Esophagus (tissue), 2 donors: ENCODE results near the gene YAP1. TPM values are rescaled to one million over a fixed set of nuclear protein-coding genes. Genes with fewer than 3 reads are reported as not detected.
"Not testable (repeated sequence)": the region's sequence is repeated elsewhere in the genome, so short reads cannot be mapped to it uniquely, and the experiment has no call there.

Source experiments
- H3K27ac ChIP-seq, 2 donors: one replicate each; pipeline ENCODE4 v1.5.1; 2013; ENCODE audit warnings: low read depth in 2 of 2, mild to moderate bottlenecking in 2 of 2, inconsistent platforms in 1 of 2, low read length in 1 of 2, moderate library complexity in 1 of 2
- H3K27me3 ChIP-seq, 2 donors: one replicate each; pipeline ENCODE4 v1.6.1; 2013; ENCODE audit warnings: low read length in 2 of 2, control low read depth in 1 of 2, mild to moderate bottlenecking in 1 of 2; ENCODE audit not compliant: insufficient read depth in 2 of 2, control insufficient read depth in 1 of 2
- H3K36me3 ChIP-seq, 2 donors: one replicate each; pipeline ENCODE4 v1.6.1; 2013; ENCODE audit warnings: low read length in 1 of 2; ENCODE audit not compliant: control insufficient read depth in 2 of 2, insufficient read depth in 2 of 2
- H3K4me1 ChIP-seq, 2 donors: one replicate each; pipeline ENCODE4 v1.6.1; 2013; ENCODE audit warnings: low read length in 1 of 2; ENCODE audit not compliant: control insufficient read depth in 2 of 2, insufficient read depth in 2 of 2
- H3K4me3 ChIP-seq, 2 donors: one replicate each; pipeline ENCODE4 v1.5.1; 2013; ENCODE audit warnings: low read length in 2 of 2, mild to moderate bottlenecking in 2 of 2, low read depth in 1 of 2, moderate library complexity in 1 of 2
- H3K9me3 ChIP-seq, 2 donors: one replicate each; pipeline ENCODE4 v1.6.1; 2013; ENCODE audit warnings: mild to moderate bottlenecking in 2 of 2, low read depth in 1 of 2, low read length in 1 of 2, moderate library complexity in 1 of 2; ENCODE audit not compliant: control insufficient read depth in 2 of 2, insufficient read depth in 1 of 2
- WGBS, 2 donors: extraction: QIAGEN DNeasy Blood & Tissue Kit; methylation state at CpG; one replicate each; pipeline ENCODE4 v1.1.7; 2013; 5-methylcytosine and 5-hydroxymethylcytosine counted together
- polyA plus RNA-seq, 2 donors: library from polyadenylated mRNA; stranded (reverse); fragments of 200-250 nt; gene quantifications; one replicate each; pipeline ENCODE4 v1.2.3, GENCODE V29; 2013
- donor health status: healthy with polysubstance abuse.
- donor health status: Bipolar disorder and iron deficiency.

The YAP1 gene
- polyA plus RNA-seq, 2 donors, result 30.6 to 39.5 TPM

DNA sequence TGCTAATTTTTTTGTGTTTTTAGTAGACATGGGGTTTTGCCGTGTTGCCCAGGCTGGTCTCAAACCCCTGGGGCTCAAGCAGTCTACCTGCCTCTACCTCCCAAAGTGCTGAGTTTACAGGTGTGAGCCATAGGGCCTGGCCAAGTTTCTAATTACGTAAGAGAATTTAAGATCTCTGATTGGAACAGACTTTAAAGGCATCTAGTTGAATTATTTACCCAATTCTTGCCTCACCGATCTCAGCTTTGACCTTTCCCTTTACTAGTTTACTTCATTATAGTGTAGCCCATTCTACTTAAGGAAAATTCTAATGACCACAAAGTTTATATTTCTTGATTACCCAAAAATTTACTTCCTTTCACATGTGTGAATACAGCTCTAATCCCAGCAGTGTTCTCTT is 81.6 kb downstream of the YAP1 start:
- Histone ChIP-seq H3K36me3 (no peaks in the 10 kb centered on the region), H3K4me3 (no peak overlapping the region), H3K27ac (no peak overlapping the region), H3K27me3 (no peaks in the 10 kb centered on the region), H3K9me3 (no peaks in the 10 kb centered on the region), H3K4me1 (no peaks in the 10 kb centered on the region)
- WGBS, 2 donors, result 61 to 68% methylated on average over 3 of the region's 3 CpGs

DNA sequence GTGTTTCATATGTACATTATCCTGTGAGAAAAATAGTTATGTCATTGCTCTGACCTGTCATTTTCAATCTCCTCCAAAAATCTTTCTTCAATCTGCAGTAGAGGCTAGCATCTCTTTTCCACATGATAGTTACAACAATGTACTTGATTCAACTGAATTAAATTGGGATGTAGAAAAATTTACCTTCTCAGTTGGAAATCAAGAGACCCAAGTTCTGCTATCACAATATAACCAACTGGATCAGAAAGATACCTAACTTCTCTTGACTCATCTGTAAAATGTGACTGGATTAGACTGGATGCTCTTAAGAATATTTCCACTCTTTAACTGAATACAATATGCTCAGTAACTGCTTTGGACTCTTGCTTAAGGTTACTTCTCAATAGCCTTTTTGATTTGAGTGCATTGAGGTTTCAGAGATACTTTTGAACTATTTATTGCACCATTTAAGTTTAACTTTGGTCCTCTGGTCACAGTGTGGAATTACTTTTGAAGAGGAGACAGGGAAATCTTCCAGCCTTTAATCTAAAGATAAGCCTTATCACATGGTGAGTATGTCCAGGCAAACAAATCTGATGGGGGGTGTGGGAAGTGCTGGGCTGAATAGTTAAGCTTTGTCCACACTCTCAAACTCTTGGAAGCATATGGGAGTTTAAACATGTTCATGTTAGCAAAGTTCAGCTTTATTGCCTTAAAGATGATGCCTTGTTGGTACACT is 82.3 kb downstream of the YAP1 start:
- Histone ChIP-seq H3K27me3 (no peaks in the 10 kb centered on the region), H3K4me1 (no peaks in the 10 kb centered on the region), H3K27ac (no peak overlapping the region), H3K9me3 (no peaks in the 10 kb centered on the region), H3K4me3 (no peak overlapping the region), H3K36me3 (no peaks in the 10 kb centered on the region)

DNA sequence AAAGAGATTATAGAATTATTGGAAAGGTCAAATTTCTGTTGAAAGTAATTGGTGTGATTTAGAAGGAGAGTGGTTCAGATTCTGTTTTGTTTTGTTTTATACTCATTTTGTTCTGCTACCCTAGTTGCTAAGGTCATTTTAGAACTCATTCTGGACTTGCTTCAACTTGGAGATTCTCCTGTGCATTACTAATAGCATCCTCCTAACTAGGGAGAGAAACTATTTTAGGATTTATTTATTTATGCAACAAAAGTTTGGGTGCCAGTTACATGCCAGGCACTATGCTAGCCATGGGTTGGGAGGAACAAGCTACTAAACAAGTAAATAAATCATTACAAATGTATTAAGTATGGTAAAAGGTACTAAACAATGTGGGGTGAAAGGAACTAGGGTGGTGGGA is 84.0 kb downstream of the YAP1 start:
- Histone ChIP-seq H3K27ac (no peak overlapping the region), H3K27me3 (no peaks in the 10 kb centered on the region), H3K4me3 (no peak overlapping the region), H3K36me3 (no peaks in the 10 kb centered on the region), H3K4me1 (no peaks in the 10 kb centered on the region), H3K9me3 (no peaks in the 10 kb centered on the region)

DNA sequence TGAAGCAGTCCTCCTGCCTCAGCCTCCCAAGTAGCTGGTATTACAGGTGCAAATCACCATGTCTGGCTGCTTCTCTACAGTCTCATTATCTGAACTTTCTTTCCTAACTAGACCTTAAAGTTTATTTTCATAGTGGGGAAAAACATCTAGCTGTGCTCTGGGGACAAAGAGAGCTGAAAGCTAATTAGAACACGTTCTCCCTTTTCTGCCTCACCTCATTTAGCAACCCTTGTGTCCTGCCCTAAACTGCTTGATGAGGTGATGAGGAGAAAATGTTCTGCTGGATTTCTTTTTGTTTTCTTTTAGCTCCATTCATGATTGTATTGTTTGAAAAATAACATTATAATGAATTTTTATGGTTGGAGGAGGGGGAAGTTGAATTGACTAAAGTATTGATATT is 84.7 kb downstream of the YAP1 start:
- no peaks in the 10 kb centered on the region for H3K36me3 ChIP-seq
- no peaks in the 10 kb centered on the region for H3K4me1 ChIP-seq
- 74 to 80% methylated on average over 1 of the region's 1 CpG for WGBS, 2 donors
- no peaks in the 10 kb centered on the region for H3K27me3 ChIP-seq
- no peaks in the 10 kb centered on the region for H3K9me3 ChIP-seq
- H3K27ac ChIP-seq, result no peak overlapping the region
- no peak overlapping the region for H3K4me3 ChIP-seq

DNA sequence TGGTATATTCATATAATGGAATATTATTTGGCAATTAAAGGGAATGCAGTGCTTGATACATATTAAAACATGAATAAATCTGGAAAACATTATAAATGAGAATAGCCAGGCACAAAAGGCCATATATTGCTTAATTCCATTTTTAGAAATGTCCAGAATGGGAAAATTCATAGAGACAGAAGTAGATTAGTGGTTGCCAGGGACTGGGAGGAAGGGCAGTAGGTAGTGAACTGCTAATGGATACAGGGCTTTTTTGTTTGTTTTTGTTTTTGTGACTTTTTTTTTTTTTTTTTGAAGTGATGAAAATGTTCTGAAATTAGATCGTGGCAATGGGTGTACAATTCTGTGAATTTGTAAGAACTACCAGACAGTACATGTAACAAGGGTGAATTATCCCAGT is 86.1 kb downstream of the YAP1 start:
- no peak overlapping the region for H3K4me3 ChIP-seq
- WGBS, 2 donors, result 82 to 85% methylated on average over 1 of the region's 1 CpG
- no peaks in the 10 kb centered on the region for H3K27me3 ChIP-seq
- H3K9me3 ChIP-seq, result no peaks in the 10 kb centered on the region
- no peaks in the 10 kb centered on the region for H3K36me3 ChIP-seq
- H3K4me1 ChIP-seq, result no peaks in the 10 kb centered on the region
- no peak overlapping the region for H3K27ac ChIP-seq

DNA sequence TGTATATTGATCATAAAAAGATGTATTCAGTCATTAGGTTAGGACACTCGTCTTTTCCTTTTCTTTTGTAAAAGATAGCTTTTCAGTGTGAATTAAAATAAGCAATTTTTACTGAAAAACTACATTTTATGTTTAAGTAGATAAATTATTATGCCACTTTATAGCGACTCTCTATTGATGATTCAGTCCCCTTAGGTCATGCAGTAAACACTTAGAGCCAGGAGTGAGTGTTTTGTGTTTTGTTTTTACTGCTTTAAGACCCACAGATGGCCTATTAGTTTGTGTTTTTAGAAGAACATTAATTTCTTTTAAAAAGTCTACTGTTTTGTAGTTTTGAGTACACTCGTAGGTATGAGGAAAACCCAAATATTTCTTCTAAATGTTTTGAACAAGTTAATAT is 86.6 kb downstream of the YAP1 start:
- Histone ChIP-seq H3K36me3 (no peaks in the 10 kb centered on the region), H3K27ac (no peak overlapping the region), H3K4me1 (no peaks in the 10 kb centered on the region), H3K9me3 (no peaks in the 10 kb centered on the region), H3K27me3 (no peaks in the 10 kb centered on the region), H3K4me3 (no peak overlapping the region)
- 69 to 83% methylated on average over 3 of the region's 3 CpGs for WGBS, 2 donors

DNA sequence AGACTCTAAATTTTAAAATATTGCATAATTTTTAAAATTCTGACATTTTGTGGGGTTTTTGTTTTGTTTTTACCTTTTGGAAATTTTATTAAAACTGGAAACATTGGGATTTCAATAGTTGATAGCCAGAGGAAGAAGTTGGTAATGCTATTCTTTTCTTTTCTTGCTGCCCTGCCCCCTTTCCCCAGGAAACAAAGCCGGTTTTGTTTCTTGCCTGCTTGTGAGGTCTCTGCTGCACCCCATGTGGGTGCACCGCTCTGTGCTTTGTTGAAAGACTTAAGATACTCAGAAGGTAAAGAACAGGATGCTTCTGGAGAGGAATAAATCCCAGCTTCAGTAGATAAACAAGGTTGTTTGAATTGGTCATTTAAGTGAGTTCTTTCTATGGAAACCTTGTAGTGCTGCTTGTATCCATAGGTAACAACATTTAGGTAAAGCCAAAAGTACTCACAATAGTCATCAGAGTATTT is 87.5 kb downstream of the YAP1 start:
- no peaks in the 10 kb centered on the region for H3K27me3 ChIP-seq
- no peak overlapping the region for H3K27ac ChIP-seq
- 65 to 66% methylated on average over 2 of the region's 2 CpGs for WGBS, 2 donors
- no peaks in the 10 kb centered on the region for H3K4me1 ChIP-seq
- H3K36me3 ChIP-seq, result no peaks in the 10 kb centered on the region
- no peaks in the 10 kb centered on the region for H3K9me3 ChIP-seq
- H3K4me3 ChIP-seq, result no peak overlapping the region

DNA sequence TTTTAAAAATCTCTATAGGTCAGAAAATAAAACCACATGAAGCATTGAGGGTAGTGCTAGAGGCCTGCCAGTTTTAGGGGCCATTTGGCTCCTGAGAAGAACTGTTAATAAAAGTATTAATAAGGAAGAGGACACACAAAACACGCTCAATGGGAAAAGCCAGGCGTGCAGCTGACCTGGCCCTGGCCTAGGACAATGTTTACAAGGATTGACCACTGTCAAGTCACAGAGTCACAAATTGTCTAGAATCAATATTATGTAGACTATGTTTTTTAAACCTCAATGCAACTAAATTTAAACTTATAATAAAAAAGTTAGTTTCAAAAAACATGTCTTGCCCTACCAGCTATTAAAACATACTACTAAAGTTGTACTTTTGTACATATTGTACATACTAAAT is 89.4 kb downstream of the YAP1 start:
- Histone ChIP-seq H3K27ac (no peak overlapping the region), H3K9me3 (no peaks in the 10 kb centered on the region), H3K36me3 (no peaks in the 10 kb centered on the region), H3K4me1 (no peaks in the 10 kb centered on the region), H3K27me3 (no peaks in the 10 kb centered on the region), H3K4me3 (no peak overlapping the region)
- 98 to 100% methylated on average over 2 of the region's 2 CpGs for WGBS, 2 donors

DNA sequence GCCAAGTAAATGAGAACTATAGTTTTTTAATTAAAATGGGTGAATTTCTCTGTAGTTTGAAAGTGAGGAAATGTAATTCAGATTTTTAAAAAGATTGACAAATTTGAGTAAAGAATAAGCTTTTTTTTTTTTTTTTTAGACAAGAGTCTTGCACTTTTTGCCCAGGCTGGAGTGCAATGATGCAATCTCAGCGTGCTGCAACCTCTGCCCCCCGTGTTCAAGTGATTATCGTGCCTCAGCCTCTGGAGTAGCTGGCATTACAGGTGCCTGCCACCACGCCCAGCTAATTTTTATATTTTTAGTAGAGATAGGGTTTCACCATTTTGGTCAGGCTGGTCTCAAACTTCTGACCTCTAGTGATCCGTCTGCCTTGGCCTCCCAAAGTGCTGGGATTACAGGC is 90.1 kb downstream of the YAP1 start:
- not testable (repeated sequence) for H3K4me3 ChIP-seq, H3K36me3 ChIP-seq, H3K27me3 ChIP-seq, H3K9me3 ChIP-seq, H3K27ac ChIP-seq, H3K4me1 ChIP-seq
- 81 to 87% methylated on average over 5 of the region's 5 CpGs for whole genome bisulfite sequencing, 2 donors

DNA sequence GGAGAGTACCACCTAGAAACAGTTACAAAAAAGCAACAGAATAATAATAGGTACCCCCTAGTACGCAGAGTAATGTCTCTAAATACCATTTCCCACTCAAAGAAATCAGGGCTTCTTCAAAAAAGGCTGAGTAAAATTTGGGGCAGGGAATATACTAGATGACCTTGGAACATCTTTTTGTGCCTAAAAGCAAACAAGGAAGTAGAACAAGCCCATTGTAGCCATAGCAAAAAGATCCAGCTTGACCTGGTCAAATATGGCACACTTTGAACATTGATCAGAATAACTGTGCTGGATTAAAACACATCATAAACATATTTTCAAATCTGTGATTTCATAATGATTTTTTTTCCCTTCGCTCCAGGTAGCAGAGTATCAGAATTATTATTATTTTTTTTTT is 91.5 kb downstream of the YAP1 start:
- Histone ChIP-seq H3K27me3 (no peaks in the 10 kb centered on the region), H3K36me3 (peaks cover 0 to 2% of the 10 kb centered on the region in 2 donors), H3K9me3 (no peaks in the 10 kb centered on the region), H3K4me1 (no peaks in the 10 kb centered on the region), H3K27ac (no peak overlapping the region), H3K4me3 (no peak overlapping the region)
- WGBS, 2 donors, result 95 to 99% methylated on average over 2 of the region's 2 CpGs
